Measurements from ENCODE around the gene CAMTA1.

Gene CAMTA1

GRCh38 chr1:7657287-7658016 is 872.2 kb downstream of the CAMTA1 start:
- DNase-seq: no peak

- no peak for DNase-seq
Measured at GRCh38 chr1:7658099-7658498, 872.8 kb downstream of the CAMTA1 start.

- DNase-seq: no peak
Measured at GRCh38 chr1:7659514-7659913, 874.3 kb downstream of the CAMTA1 start.

- DNase-seq: no peak
Measured at GRCh38 chr1:7663451-7664146, 878.3 kb downstream of the CAMTA1 start.

GRCh38 chr1:7664147-7664892 is 879.1 kb downstream of the CAMTA1 start:
- DNase-seq: no peak

- no peak for DNase-seq
Measured at GRCh38 chr1:7664893-7665250, 879.6 kb downstream of the CAMTA1 start.

- no peak for DNase-seq
Measured at GRCh38 chr1:7666249-7666648, 881.0 kb downstream of the CAMTA1 start.

GRCh38 chr1:7667159-7667558 is 881.9 kb downstream of the CAMTA1 start:
- no peak for DNase-seq

GRCh38 chr1:7667625-7668218 is 882.5 kb downstream of the CAMTA1 start:
- DNase-seq: peak; percentile 98

GRCh38 chr1:7669559-7670311 is 884.5 kb downstream of the CAMTA1 start:
- DNase-seq: peak; percentile 84

GRCh38 chr1:7670334-7671145 is 885.3 kb downstream of the CAMTA1 start:
- DNase-seq: no peak

- DNase-seq: no peak
Measured at GRCh38 chr1:7671146-7671465, 885.9 kb downstream of the CAMTA1 start.

GRCh38 chr1:7671676-7672075 is 886.4 kb downstream of the CAMTA1 start:
- DNase-seq: no peak

- no peak for DNase-seq
Measured at GRCh38 chr1:7672864-7673263, 887.6 kb downstream of the CAMTA1 start.

- no peak for DNase-seq
Measured at GRCh38 chr1:7674972-7675371, 889.7 kb downstream of the CAMTA1 start.

- no peak for DNase-seq
Measured at GRCh38 chr1:7675431-7676273, 890.4 kb downstream of the CAMTA1 start.

GRCh38 chr1:7676274-7676945 is 891.2 kb downstream of the CAMTA1 start:
- no peak for DNase-seq

- no peak for DNase-seq
Measured at GRCh38 chr1:7677111-7677510, 891.9 kb downstream of the CAMTA1 start.

GRCh38 chr1:7677815-7678214 is 892.6 kb downstream of the CAMTA1 start:
- no peak for DNase-seq

GRCh38 chr1:7678491-7679158 is 893.4 kb downstream of the CAMTA1 start:
- no peak for DNase-seq

Data from activated CD8-positive, alpha-beta memory T cell treated with anti-CD3 and anti-CD28 coated beads for 24 hours (primary cell).